ENCODE measurements around the gene EIF4EBP2. TPM values are rescaled to one million over a fixed set of nuclear protein-coding genes. Genes with fewer than 3 reads are reported as not detected.
A peak's percentile ranks its signal among the peaks of the same experiment; 100 is the strongest.

Gene EIF4EBP2
- total and polyA plus RNA-seq, 12 donors = 17.3 to 128 (median 78.3) TPM

DNA sequence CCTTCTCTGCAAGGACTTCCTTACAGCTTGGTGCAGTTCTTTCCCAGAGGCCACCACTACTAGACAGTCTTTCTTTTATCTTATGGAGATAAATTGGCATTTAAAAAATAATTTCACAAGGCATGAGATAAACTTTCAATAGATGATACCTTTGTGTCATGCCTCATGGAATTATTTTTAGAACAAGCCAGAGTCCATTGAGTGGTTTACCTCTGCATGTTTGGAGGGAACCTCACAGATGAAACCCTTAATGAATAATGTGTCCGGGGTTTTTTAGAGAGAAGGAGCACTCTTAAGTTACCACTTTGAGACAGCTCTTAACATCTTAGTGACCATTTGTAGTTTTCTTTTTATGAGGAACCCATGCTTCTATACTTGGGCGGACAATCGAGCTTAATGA, 20.4 kb downstream of the EIF4EBP2 start:
- H3K36me3 ChIP-seq = peaks cover 0 to 100% (median 58%) of the 10 kb centered on the region in 9 donors
- H3K4me1 ChIP-seq = peaks cover 0 to 38% (median 10%) of the 10 kb centered on the region in 9 donors
- no peaks in the 10 kb centered on the region for H3K9me3 ChIP-seq
- no peak overlapping the region for H3K27ac ChIP-seq
- H3K4me3 ChIP-seq = no peak overlapping the region
- no peak for TF ChIP-seq CTCF (IDR thresholded peaks at IDR 0.05)
- no peaks in the 10 kb centered on the region for H3K27me3 ChIP-seq
- WGBS, 2 donors = 87 to 88% methylated on average over 3 of the region's 3 CpGs
- DNase-seq (no peak), ATAC-seq (no peak)
- intact Hi-C loops (cut with DNase I) = no loop called here

DNA sequence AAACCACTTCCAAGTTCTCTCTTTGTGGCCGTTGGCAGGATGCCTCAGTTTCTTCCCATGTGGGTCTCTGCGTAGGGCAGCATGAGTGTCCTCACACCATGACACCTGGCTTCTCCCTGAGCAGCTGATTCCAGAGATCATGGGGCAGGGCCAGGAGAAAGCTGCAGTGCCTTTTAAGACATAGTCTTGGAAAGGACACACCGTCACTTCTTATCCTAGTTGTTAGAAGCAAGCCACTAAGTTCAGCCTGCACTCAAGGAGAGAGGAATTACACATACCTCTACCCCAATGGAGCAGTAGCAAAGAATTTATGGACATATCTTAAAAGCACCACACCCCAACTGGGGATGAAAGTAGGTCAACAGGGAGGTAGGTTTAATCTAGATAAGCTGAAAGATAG, 21.2 kb downstream of the EIF4EBP2 start:
- 66 to 70% methylated on average over 3 of the region's 3 CpGs for WGBS, 2 donors
- no peak overlapping the region for H3K4me3 ChIP-seq
- H3K36me3 ChIP-seq = peaks cover 0 to 100% (median 57%) of the 10 kb centered on the region in 9 donors
- ATAC-seq (no peak), DNase-seq (no peak)
- H3K4me1 ChIP-seq = peaks cover 3 to 45% (median 16%) of the 10 kb centered on the region in 9 donors
- H3K27me3 ChIP-seq = no peaks in the 10 kb centered on the region
- intact Hi-C loops (cut with DNase I) = no loop called here
- TF ChIP-seq CTCF (IDR thresholded peaks at IDR 0.05) = no peak
- H3K9me3 ChIP-seq = no peaks in the 10 kb centered on the region
- no peak overlapping the region for H3K27ac ChIP-seq

GRCh38 chr10:70426823-70427222, 22.9 kb downstream of the EIF4EBP2 start:
- DNase-seq (no peak), ATAC-seq (no peak)
- Histone ChIP-seq H3K9me3 (no peaks in the 10 kb centered on the region), H3K4me1 (peaks cover 10 to 61% (median 33%) of the 10 kb centered on the region in 9 donors), H3K27me3 (no peaks in the 10 kb centered on the region), H3K27ac (no peak overlapping the region), H3K36me3 (peaks cover 0 to 87% (median 49%) of the 10 kb centered on the region in 9 donors), H3K4me3 (no peak overlapping the region)
- intact Hi-C loops (cut with DNase I) = no loop called here
- 93 to 94% methylated on average over 3 of the region's 3 CpGs for WGBS, 2 donors
- no peak for TF ChIP-seq CTCF (IDR thresholded peaks at IDR 0.05)

GRCh38 chr10:70430493-70431445, 26.8 kb downstream of the EIF4EBP2 start:
- Histone ChIP-seq H3K36me3 (peaks cover 0 to 47% (median 23%) of the 10 kb centered on the region in 9 donors), H3K27me3 (no peaks in the 10 kb centered on the region), H3K9me3 (no peaks in the 10 kb centered on the region), H3K27ac (peak overlapping the region; percentile 64 to 89 (median 79)), H3K4me1 (peaks cover 12 to 58% (median 49%) of the 10 kb centered on the region in 9 donors), H3K4me3 (no peak overlapping the region)
- peak in 7 of 9 donors; percentile 8 to 69 (median 45) for TF ChIP-seq CTCF (IDR thresholded peaks at IDR 0.05)
- WGBS, 2 donors = 28 to 35% methylated on average over 6 of the region's 6 CpGs
- ATAC-seq = peak; percentile 77 to 91 (median 85)
- DNase-seq = peak; percentile 34 to 89
- intact Hi-C loops (cut with DNase I) = loop anchor here in 1 of 10 donors (2.0 kb wide), 2 partner anchors 26 to 28 kb away; partner anchors contain the start of gene EIF4EBP2

Data from heart right ventricle (tissue), 16 donors.